Lung microvascular endothelial cell (primary cell): Measurements from ENCODE around the gene MAG. TPM values are rescaled to one million over a fixed set of nuclear protein-coding genes. Genes with fewer than 3 reads are reported as not detected.
"Not testable (repeated sequence)": the region's sequence is repeated elsewhere in the genome, so short reads cannot be mapped to it uniquely, and the experiment has no call there.

Source experiments
- DNase-seq, 2 donors: peaks; one replicate each; pipeline versions ENCODE4 v3.0.0 to v3.0.0-alpha.2; 2010; ENCODE audit warnings: low read depth in 2 of 2
- total RNA-seq: library from RNA; depleted of rRNA; stranded (reverse); fragments of >200 nt; gene quantifications from 2 replicates; pipeline ENCODE4 v1.2.1, GENCODE V29; 2014

MAG gene
- total RNA-seq, 1 donor from 2014 or later = not detected

GRCh38 chr19:35279374-35279773 lies 12.6 kb upstream of the MAG start:
- no peak for DNase-seq

GRCh38 chr19:35279985-35280821 lies 11.8 kb upstream of the MAG start:
- DNase-seq = no peak

GRCh38 chr19:35281303-35281702 lies 10.7 kb upstream of the MAG start:
- DNase-seq = no peak

- no peak for DNase-seq
Measured at GRCh38 chr19:35284153-35285094, 7.5 kb upstream of the MAG start.

- DNase-seq = no peak
Measured at GRCh38 chr19:35285095-35285449, 6.9 kb upstream of the MAG start.

GRCh38 chr19:35285465-35285864 lies 6.5 kb upstream of the MAG start:
- not testable (repeated sequence) for DNase-seq

GRCh38 chr19:35286101-35286500 lies 5.9 kb upstream of the MAG start:
- DNase-seq = not testable (repeated sequence)

GRCh38 chr19:35287713-35288112 lies 4.2 kb upstream of the MAG start:
- no peak for DNase-seq

- DNase-seq = no peak
Measured at GRCh38 chr19:35288331-35288730, 3.6 kb upstream of the MAG start.

GRCh38 chr19:35288906-35289305 lies 3.1 kb upstream of the MAG start:
- DNase-seq = no peak

- DNase-seq = no peak
Measured at GRCh38 chr19:35290381-35291127, 1.4 kb upstream of the MAG start.

GRCh38 chr19:35291259-35291658 lies 702 bp upstream of the MAG start:
- no peak for DNase-seq

- no peak for DNase-seq
Measured at GRCh38 chr19:35292421-35293362, 731 bp downstream of the MAG start.

GRCh38 chr19:35293363-35293739 lies 1.4 kb downstream of the MAG start:
- DNase-seq = no peak

- no peak for DNase-seq
Measured at GRCh38 chr19:35293808-35294207, 1.8 kb downstream of the MAG start.

- no peak for DNase-seq
Measured at GRCh38 chr19:35294328-35294727, 2.4 kb downstream of the MAG start.

- DNase-seq = no peak
Measured at GRCh38 chr19:35294859-35295791, 3.2 kb downstream of the MAG start.

GRCh38 chr19:35295792-35296462 lies 4.0 kb downstream of the MAG start:
- DNase-seq = no peak
